OCI-LY3 (cell line): Measurements from ENCODE around the gene PLD6.

Source experiments
- H2AFZ ChIP-seq: fragments of 200-600, 300-600 bp; shearing (Covaris generic); 2 replicates; pipeline ENCODE4 v1.6.0; 2014; ENCODE audit warnings: antibody characterized with exemption, low read depth, low read length
- H3K27ac ChIP-seq: fragments of 200-600, 300-600 bp; sonication (generic); 2 replicates; pipeline ENCODE4 v1.5.1; 2014; ENCODE audit warnings: mild to moderate bottlenecking, low read length, moderate library complexity, mixed read lengths
- H3K27me3 ChIP-seq: fragments of 200-600, 300-600 bp; sonication (generic); 2 replicates; pipeline ENCODE4 v1.6.1; 2014; ENCODE audit warnings: low read depth, low read length, mixed read lengths
- H3K36me3 ChIP-seq: fragments of 200-600, 300-600 bp; sonication (generic); replicated peaks from 2 replicates; pipeline ENCODE3; 2014; ENCODE audit warnings: low read depth, low read length, mixed read lengths
- H3K4me1 ChIP-seq: fragments of 300-600, 200-600 bp; sonication (generic); 2 replicates; pipeline ENCODE4 v1.6.1; 2014; ENCODE audit warnings: low read length, mixed read lengths
- H3K4me2 ChIP-seq: fragments of 200-600, 300-600 bp; sonication (generic); 2 replicates; pipeline ENCODE4 v1.6.1; 2014; ENCODE audit warnings: low read length, mixed read lengths
- H3K4me3 ChIP-seq: fragments of 300-600, 200-600 bp; sonication (generic); 2 replicates; pipeline ENCODE4 v1.5.1; 2014; ENCODE audit warnings: antibody characterized with exemption, mild to moderate bottlenecking, low read length, moderate library complexity
- H3K79me2 ChIP-seq: fragments of 300-600, 200-600 bp; shearing (Covaris generic); 2 replicates; pipeline ENCODE4 v1.6.1; 2014; ENCODE audit warnings: mild to moderate bottlenecking, low read length, mixed read lengths
- H3K9ac ChIP-seq: fragments of 300-600, 200-600 bp; shearing (Covaris generic); 2 replicates; pipeline ENCODE4 v1.6.0; 2014; ENCODE audit warnings: mild to moderate bottlenecking, low read length, moderate library complexity
- H3K9me3 ChIP-seq: fragments of 200-600, 300-600 bp; shearing (Covaris generic); 2 replicates; pipeline ENCODE4 v1.6.1; 2014; ENCODE audit warnings: low read length, mixed read lengths; ENCODE audit not compliant: insufficient read depth
- H4K20me1 ChIP-seq: fragments of 200-600, 300-600 bp; sonication (generic); 2 replicates; pipeline ENCODE4 v1.6.1; 2016; ENCODE audit warnings: low read length, mixed read lengths; ENCODE audit not compliant: insufficient read depth
- CTCF ChIP-seq: fragments of 200-600, 300-600 bp; sonication (generic); IDR thresholded peaks from 2 replicates; pipeline ENCODE4 v1.5.1; 2014; ENCODE audit warnings: antibody characterized with exemption, low read length, low read depth
- EZH2phosphoT487 ChIP-seq: fragments of 200-600 bp; shearing (Covaris generic); IDR thresholded peaks from 2 replicates; pipeline ENCODE4 v1.6.1; 2018; ENCODE audit warnings: antibody characterized with exemption, mixed run types, low read depth

PLD6 gene

GRCh38 chr17:17221329-17221728 is 15.2 kb upstream of the PLD6 start:
- Histone ChIP-seq H3K36me3 (peaks cover 16% of the 10 kb centered on the region), H3K27me3 (no peaks in the 10 kb centered on the region), H2AFZ (no peak overlapping the region), H3K4me2 (no peak overlapping the region), H3K27ac (no peak overlapping the region), H3K79me2 (no peaks in the 10 kb centered on the region), H3K9ac (no peak overlapping the region), H3K4me1 (no peaks in the 10 kb centered on the region), H3K9me3 (no peaks in the 10 kb centered on the region), H3K4me3 (no peak overlapping the region), H4K20me1 (no peaks in the 10 kb centered on the region)
- TF ChIP-seq CTCF (no peak), EZH2phosphoT487 (no peak)

- H3K9me3 ChIP-seq: no peaks in the 10 kb centered on the region
- peaks cover 11% of the 10 kb centered on the region for H3K36me3 ChIP-seq
- H3K4me1 ChIP-seq: no peaks in the 10 kb centered on the region
- no peak overlapping the region for H3K27ac ChIP-seq
- H3K27me3 ChIP-seq: no peaks in the 10 kb centered on the region
- H3K79me2 ChIP-seq: no peaks in the 10 kb centered on the region
- no peak overlapping the region for H3K9ac ChIP-seq
- no peak overlapping the region for H3K4me3 ChIP-seq
- TF ChIP-seq CTCF (no peak), EZH2phosphoT487 (no peak)
- H4K20me1 ChIP-seq: no peaks in the 10 kb centered on the region
- no peak overlapping the region for H2AFZ ChIP-seq
- no peak overlapping the region for H3K4me2 ChIP-seq
Measured at GRCh38 chr17:17220529-17220928, 14.4 kb upstream of the PLD6 start.

GRCh38 chr17:17217995-17218394 is 11.9 kb upstream of the PLD6 start:
- Histone ChIP-seq H3K27ac (no peak overlapping the region), H3K4me3 (no peak overlapping the region), H3K9ac (no peak overlapping the region), H3K9me3 (no peaks in the 10 kb centered on the region), H2AFZ (no peak overlapping the region), H3K4me2 (no peak overlapping the region), H3K36me3 (peaks cover 3% of the 10 kb centered on the region), H3K4me1 (no peaks in the 10 kb centered on the region), H3K27me3 (no peaks in the 10 kb centered on the region), H4K20me1 (no peaks in the 10 kb centered on the region), H3K79me2 (no peaks in the 10 kb centered on the region)
- TF ChIP-seq EZH2phosphoT487 (no peak), CTCF (no peak)

- no peak for TF ChIP-seq CTCF
- TF ChIP-seq EZH2phosphoT487: no peak
Measured at GRCh38 chr17:17216776-17217175, 10.6 kb upstream of the PLD6 start.

More at GRCh38 chr17:17216776-17217175, 10.6 kb upstream of the PLD6 start:
- H3K4me1 ChIP-seq: no peaks in the 10 kb centered on the region
- H3K36me3 ChIP-seq: no peaks in the 10 kb centered on the region
- no peak overlapping the region for H3K4me2 ChIP-seq
- no peaks in the 10 kb centered on the region for H3K27me3 ChIP-seq
- H3K9ac ChIP-seq: no peak overlapping the region
- no peak overlapping the region for H2AFZ ChIP-seq
- H3K9me3 ChIP-seq: no peaks in the 10 kb centered on the region
- H4K20me1 ChIP-seq: no peaks in the 10 kb centered on the region
- H3K27ac ChIP-seq: no peak overlapping the region
- H3K4me3 ChIP-seq: no peak overlapping the region
- no peaks in the 10 kb centered on the region for H3K79me2 ChIP-seq
